ENCODE results near the gene NR2C1.
A peak's percentile ranks its signal among the peaks of the same experiment; 100 is the strongest.

NR2C1 gene

DNA sequence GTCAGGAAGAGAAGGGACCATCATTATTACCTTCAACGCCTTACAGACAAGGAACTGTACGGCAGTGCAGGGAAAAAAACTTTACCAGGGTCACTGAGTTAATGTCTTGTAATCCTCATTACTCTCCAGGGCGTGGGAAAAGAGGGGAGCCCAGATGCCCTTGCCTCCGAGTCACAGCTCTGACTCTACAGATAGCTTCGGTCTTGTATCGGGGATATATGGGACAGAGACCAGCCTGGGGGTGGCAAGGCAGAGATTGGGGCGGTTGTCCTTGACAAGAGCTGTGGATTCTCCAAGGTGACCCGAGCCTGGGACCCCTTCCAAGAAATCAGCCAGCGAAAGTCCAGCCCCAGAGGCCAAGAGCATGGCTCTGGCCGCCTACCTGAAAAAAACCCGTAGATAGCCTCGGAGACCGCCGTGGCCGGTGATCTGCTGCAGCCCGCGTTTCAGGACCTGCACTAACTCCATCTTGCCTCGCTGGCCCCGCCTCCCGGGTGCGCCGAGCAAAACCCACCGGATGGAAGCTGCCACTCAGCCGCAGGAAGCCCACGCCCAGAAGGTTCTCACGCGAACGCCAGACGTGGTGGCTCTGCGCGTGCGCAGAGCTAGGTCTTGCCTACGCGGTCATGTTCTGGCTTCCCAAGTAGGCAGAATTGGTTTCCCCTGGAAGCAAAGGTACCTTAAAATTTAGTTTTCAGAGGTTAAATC, 70.1 kb downstream of the NR2C1 start, which contains the start of gene NDUFA12:
TSS of gene NDUFA12 (minus strand) at position 485 of the 708 bp plus-strand sequence. CDS start at position 468, 17 bp downstream.
- peak; percentile 92 for TF ChIP-seq MYC (IDR thresholded peaks at IDR 0.05; ENCODE audit: low read depth, low read length)
- TF ChIP-seq POLR2A (IDR thresholded peaks at IDR 0.05; ENCODE audit: extremely low read depth, insufficient read length) = peak; percentile 96
- TF ChIP-seq, protein P1, sequence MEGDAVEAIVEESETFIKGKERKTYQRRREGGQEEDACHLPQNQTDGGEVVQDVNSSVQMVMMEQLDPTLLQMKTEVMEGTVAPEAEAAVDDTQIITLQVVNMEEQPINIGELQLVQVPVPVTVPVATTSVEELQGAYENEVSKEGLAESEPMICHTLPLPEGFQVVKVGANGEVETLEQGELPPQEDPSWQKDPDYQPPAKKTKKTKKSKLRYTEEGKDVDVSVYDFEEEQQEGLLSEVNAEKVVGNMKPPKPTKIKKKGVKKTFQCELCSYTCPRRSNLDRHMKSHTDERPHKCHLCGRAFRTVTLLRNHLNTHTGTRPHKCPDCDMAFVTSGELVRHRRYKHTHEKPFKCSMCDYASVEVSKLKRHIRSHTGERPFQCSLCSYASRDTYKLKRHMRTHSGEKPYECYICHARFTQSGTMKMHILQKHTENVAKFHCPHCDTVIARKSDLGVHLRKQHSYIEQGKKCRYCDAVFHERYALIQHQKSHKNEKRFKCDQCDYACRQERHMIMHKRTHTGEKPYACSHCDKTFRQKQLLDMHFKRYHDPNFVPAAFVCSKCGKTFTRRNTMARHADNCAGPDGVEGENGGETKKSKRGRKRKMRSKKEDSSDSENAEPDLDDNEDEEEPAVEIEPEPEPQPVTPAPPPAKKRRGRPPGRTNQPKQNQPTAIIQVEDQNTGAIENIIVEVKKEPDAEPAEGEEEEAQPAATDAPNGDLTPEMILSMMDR (IDR thresholded peaks at IDR 0.05; ENCODE audit: low read depth, low read length) = no peak
- TF ChIP-seq, protein P2, sequence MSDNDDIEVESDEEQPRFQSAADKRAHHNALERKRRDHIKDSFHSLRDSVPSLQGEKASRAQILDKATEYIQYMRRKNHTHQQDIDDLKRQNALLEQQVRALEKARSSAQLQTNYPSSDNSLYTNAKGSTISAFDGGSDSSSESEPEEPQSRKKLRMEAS (IDR thresholded peaks at IDR 0.05; ENCODE audit: low read depth, low read length) = peak; percentile 82
- DNase-seq (ENCODE audit: low read depth) = peak; percentile 98
- H3K4me3 ChIP-seq (ENCODE audit: low read depth, low read length) = peak within 1 kb of the TSS; percentile 71

DNA sequence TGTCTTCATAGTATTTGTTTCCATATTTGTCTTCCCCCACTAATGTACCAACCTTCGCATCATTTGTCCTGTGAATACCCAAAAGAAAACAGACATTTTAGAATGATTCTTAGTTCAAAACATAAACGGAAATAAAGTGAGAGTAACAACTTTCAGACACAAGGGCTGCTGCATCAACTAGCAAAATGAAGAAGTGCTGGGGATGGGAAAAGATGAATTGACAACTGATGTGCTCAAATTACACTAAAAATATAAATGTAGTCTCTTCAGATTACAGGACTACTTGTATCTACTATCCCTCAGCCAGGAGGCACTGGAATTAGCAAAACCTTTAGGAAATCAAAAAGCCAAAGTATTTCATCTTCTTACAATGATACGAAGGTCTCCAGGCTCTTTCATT, 70.7 kb downstream of the NR2C1 start:
- no peak for DNase-seq (ENCODE audit: low read depth)
- peak overlapping the region; percentile 71 for H3K4me3 ChIP-seq (ENCODE audit: low read depth, low read length)
- TF ChIP-seq, protein P2 (IDR thresholded peaks at IDR 0.05; ENCODE audit: low read depth, low read length) = no peak
- TF ChIP-seq MYC (IDR thresholded peaks at IDR 0.05; ENCODE audit: low read depth, low read length) = no peak
- TF ChIP-seq, protein P1 (IDR thresholded peaks at IDR 0.05; ENCODE audit: low read depth, low read length) = no peak
- no peak for TF ChIP-seq POLR2A (IDR thresholded peaks at IDR 0.05; ENCODE audit: extremely low read depth, insufficient read length)

DNA sequence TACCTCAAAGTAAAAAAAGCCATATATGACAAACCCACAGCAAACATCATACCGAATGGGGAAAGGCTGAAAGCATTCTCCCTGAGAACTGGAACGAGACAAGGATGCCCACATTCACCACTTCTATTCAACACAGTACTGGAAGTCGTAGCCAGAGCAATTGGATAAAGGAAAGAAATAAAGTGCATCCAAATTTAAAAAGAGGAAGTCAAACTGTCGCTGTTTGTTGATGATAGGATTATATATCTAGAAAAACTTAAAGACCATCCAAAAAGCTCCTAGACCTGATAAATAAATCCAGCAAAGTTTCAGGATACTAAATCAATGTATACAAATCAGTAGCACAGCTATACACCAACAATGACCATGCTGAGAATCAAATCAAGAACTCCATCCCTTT, 75.1 kb downstream of the NR2C1 start:
- no peak overlapping the region for H3K4me3 ChIP-seq (ENCODE audit: low read depth, low read length)
- no peak for DNase-seq (ENCODE audit: low read depth)

DNA sequence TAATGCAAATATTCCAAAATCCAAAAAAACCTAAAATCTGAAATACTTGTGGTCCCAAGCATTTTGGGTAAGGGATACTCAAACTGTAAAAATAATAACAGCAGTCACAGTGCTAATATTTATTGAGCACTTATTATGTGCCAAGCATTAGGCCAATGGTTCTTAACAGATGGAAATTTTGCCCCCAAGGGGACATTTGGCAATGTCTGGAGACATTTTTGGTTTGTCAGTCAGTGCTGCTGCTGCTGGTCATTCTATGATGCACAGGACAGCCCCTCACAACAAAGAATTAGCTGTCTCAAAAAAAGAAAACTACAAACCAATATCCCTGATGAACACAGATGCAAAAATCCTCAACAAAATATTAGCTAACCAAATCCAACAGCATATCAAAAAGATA, 75.7 kb downstream of the NR2C1 start:
- TF ChIP-seq, protein P2 (IDR thresholded peaks at IDR 0.05; ENCODE audit: low read depth, low read length) = no peak
- TF ChIP-seq POLR2A (IDR thresholded peaks at IDR 0.05; ENCODE audit: extremely low read depth, insufficient read length) (no peak), MYC (IDR thresholded peaks at IDR 0.05; ENCODE audit: low read depth, low read length) (no peak)
- TF ChIP-seq, protein P1 (IDR thresholded peaks at IDR 0.05; ENCODE audit: low read depth, low read length) = no peak
- no peak for DNase-seq (ENCODE audit: low read depth)
- H3K4me3 ChIP-seq (ENCODE audit: low read depth, low read length) = no peak overlapping the region

More for the DNA sequence above, 75.1 kb downstream of the NR2C1 start:
- TF ChIP-seq, protein P1 (IDR thresholded peaks at IDR 0.05; ENCODE audit: low read depth, low read length) = no peak
- TF ChIP-seq POLR2A (IDR thresholded peaks at IDR 0.05; ENCODE audit: extremely low read depth, insufficient read length) (no peak), MYC (IDR thresholded peaks at IDR 0.05; ENCODE audit: low read depth, low read length) (no peak)
- TF ChIP-seq, protein P2 (IDR thresholded peaks at IDR 0.05; ENCODE audit: low read depth, low read length) = no peak

DNA sequence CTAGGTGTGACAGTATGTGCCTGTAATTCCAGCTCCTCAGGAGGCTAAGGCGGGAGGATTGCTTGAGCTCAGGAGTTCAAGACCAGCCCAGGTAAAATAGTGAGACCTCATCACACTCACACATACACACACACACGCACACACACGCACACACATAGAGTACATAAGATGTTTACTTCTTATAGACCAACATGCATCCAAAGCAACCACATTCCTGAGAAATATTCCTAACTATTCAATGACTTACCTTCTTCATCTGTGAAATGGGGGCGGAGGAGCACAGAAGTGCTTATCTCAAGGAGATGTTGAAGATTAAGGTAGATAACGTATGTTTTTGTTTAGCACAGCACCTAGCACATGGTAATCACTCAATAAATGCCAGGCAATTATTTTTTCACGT, 76.4 kb downstream of the NR2C1 start:
- DNase-seq (ENCODE audit: low read depth) = no peak
- TF ChIP-seq MYC (IDR thresholded peaks at IDR 0.05; ENCODE audit: low read depth, low read length) (no peak), POLR2A (IDR thresholded peaks at IDR 0.05; ENCODE audit: extremely low read depth, insufficient read length) (no peak)
- TF ChIP-seq, protein P2 (IDR thresholded peaks at IDR 0.05; ENCODE audit: low read depth, low read length) = no peak
- TF ChIP-seq, protein P1 (IDR thresholded peaks at IDR 0.05; ENCODE audit: low read depth, low read length) = no peak
- H3K4me3 ChIP-seq (ENCODE audit: low read depth, low read length) = no peak overlapping the region

Measured in NB4 (cell line).